Measurements from ENCODE around the gene CD300LB. TPM values are rescaled to one million over a fixed set of nuclear protein-coding genes. Genes with fewer than 3 reads are reported as not detected.
A peak's percentile ranks its signal among the peaks of the same experiment; 100 is the strongest.

CD300LB gene
- total RNA-seq, 1 experiment from 2014 or later, result not detected

DNA sequence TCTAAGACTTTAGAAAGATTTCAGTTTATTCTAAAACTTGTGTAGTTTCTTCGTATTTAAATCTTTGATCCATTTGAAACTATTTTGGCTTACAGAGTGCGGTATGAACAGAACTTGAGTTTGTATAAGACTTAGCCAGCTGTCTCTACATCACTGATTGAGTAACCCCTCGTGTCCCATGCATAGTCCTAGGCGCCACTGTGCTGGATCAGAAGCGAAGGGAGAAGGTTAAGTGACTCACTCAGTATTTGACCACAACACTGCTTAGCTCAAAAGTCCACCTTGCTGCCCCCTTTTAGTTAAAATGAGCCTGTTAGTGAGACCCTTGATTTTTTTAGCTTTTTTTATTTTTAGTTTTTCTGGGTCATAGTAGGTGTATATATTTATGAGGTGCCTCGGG lies 28.4 kb downstream of the CD300LB start:
- POLR2A ChIA-PET, result no interaction called here
- ATAC-seq (no peak), DNase-seq (ENCODE audit: low spot score) (no peak)
- Mint-ChIP-seq H3K4me1 (no peaks in the 10 kb centered on the region), H3K27ac (no peak overlapping the region), H3K36me3 (no peaks in the 10 kb centered on the region), H3K9me3 (no peaks in the 10 kb centered on the region), H3K4me3 (no peak overlapping the region), H3K27me3 (ENCODE audit: low read depth) (no peaks in the 10 kb centered on the region)
- CTCF ChIA-PET, result interaction anchor here (1.1 to 1.3 kb wide), 2 partner anchors 124 to 134 kb away, joined by 3 to 4 read pairs; no protein-coding TSS in a partner anchor
- TF ChIP-seq ZNF138 (CRISPR knock-in tag; conservative IDR thresholded peaks at IDR 0.05) (no peak), ZNF232 (CRISPR knock-in tag; IDR thresholded peaks at IDR 0.05) (no peak)
- TF ChIP-seq, protein P1, sequence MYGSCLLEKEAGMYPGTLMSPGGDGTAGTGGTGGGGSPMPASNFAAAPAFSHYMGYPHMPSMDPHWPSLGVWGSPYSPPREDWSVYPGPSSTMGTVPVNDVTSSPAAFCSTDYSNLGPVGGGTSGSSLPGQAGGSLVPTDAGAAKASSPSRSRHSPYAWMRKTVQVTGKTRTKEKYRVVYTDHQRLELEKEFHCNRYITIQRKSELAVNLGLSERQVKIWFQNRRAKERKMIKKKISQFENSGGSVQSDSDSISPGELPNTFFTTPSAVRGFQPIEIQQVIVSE (CRISPR knock-in tag; IDR thresholded peaks at IDR 0.05; ENCODE audit: borderline replicate concordance), result no peak
- TF ChIP-seq, protein P2, sequence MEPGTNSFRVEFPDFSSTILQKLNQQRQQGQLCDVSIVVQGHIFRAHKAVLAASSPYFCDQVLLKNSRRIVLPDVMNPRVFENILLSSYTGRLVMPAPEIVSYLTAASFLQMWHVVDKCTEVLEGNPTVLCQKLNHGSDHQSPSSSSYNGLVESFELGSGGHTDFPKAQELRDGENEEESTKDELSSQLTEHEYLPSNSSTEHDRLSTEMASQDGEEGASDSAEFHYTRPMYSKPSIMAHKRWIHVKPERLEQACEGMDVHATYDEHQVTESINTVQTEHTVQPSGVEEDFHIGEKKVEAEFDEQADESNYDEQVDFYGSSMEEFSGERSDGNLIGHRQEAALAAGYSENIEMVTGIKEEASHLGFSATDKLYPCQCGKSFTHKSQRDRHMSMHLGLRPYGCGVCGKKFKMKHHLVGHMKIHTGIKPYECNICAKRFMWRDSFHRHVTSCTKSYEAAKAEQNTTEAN (CRISPR knock-in tag; IDR thresholded peaks at IDR 0.05), result no peak

DNA sequence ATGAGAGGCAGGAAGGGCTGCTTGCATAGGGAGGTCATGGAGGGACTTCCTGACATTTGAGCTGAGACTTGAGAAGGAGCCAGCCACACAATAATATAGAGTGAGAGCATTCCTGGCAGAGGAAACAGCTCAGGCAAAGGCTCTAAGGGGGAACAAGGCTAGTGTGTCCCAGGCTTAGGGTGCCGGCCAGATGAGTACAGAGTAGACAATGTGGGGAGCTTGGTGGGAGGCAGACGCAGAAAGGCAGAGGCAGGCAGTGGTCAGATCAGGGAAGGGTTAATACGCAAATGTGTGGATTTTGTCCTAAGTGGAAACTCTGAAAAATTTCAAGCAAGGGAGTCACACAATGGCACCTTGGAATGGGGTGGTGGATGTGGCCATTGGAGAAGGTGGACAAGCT lies 31.3 kb downstream of the CD300LB start:
- ChIA-PET POLR2A (interaction anchor here (0.7 kb wide), 1 partner anchor 138 kb away, joined by 3 read pairs; no protein-coding TSS in a partner anchor), CTCF (interaction anchor here (2.6 kb wide), 1 partner anchor 131 kb away, joined by 13 read pairs; the partner anchor contains the start of gene GPR142)
- DNase-seq (ENCODE audit: low spot score), result no peak
- H3K27ac Mint-ChIP-seq, result no peak overlapping the region
- H3K4me3 Mint-ChIP-seq, result no peak overlapping the region
- no peaks in the 10 kb centered on the region; the same call in 1 of the 2 replicates for H3K27me3 Mint-ChIP-seq (ENCODE audit: low read depth)
- no peak for ATAC-seq
- TF ChIP-seq GTF2I (CRISPR knock-in tag; conservative IDR thresholded peaks at IDR 0.05), result 0 out of 2 replicates have a peak, but pooled peaks have one; percentile 34
- TF ChIP-seq, protein P3, sequence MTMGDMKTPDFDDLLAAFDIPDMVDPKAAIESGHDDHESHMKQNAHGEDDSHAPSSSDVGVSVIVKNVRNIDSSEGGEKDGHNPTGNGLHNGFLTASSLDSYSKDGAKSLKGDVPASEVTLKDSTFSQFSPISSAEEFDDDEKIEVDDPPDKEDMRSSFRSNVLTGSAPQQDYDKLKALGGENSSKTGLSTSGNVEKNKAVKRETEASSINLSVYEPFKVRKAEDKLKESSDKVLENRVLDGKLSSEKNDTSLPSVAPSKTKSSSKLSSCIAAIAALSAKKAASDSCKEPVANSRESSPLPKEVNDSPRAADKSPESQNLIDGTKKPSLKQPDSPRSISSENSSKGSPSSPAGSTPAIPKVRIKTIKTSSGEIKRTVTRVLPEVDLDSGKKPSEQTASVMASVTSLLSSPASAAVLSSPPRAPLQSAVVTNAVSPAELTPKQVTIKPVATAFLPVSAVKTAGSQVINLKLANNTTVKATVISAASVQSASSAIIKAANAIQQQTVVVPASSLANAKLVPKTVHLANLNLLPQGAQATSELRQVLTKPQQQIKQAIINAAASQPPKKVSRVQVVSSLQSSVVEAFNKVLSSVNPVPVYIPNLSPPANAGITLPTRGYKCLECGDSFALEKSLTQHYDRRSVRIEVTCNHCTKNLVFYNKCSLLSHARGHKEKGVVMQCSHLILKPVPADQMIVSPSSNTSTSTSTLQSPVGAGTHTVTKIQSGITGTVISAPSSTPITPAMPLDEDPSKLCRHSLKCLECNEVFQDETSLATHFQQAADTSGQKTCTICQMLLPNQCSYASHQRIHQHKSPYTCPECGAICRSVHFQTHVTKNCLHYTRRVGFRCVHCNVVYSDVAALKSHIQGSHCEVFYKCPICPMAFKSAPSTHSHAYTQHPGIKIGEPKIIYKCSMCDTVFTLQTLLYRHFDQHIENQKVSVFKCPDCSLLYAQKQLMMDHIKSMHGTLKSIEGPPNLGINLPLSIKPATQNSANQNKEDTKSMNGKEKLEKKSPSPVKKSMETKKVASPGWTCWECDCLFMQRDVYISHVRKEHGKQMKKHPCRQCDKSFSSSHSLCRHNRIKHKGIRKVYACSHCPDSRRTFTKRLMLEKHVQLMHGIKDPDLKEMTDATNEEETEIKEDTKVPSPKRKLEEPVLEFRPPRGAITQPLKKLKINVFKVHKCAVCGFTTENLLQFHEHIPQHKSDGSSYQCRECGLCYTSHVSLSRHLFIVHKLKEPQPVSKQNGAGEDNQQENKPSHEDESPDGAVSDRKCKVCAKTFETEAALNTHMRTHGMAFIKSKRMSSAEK (CRISPR knock-in tag; IDR thresholded peaks at IDR 0.05; ENCODE audit: borderline replicate concordance), result no peak
- H3K9me3 Mint-ChIP-seq, result no peaks in the 10 kb centered on the region
- no peaks in the 10 kb centered on the region for H3K36me3 Mint-ChIP-seq
- H3K4me1 Mint-ChIP-seq, result no peaks in the 10 kb centered on the region

DNA sequence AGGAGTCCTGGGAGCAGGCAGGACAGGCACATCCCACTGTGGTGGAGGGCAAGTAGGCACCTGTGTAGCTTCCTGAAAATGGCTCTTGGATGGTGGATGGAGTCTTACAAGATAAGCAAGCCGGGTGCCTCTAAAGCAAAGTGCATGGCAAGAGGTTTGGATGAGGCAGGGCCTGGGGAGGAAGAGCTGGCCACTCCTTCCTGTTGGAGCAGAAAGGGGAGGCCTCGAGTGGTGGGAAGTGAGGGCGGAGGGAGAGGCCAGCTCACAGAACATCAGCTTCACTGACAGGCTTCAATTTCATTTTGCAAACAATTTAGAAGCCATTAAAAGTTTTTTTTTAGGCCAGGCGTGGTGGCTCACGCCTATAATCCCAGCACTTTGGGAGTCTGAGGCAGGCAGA lies 33.8 kb downstream of the CD300LB start:
- Mint-ChIP-seq H3K4me1 (0 out of 2 replicates have a peak, but pooled peaks cover 3% of the 10 kb centered on the region), H3K36me3 (no peaks in the 10 kb centered on the region), H3K4me3 (no peak overlapping the region), H3K27me3 (ENCODE audit: low read depth) (no peaks in the 10 kb centered on the region; the same call in 1 of the 2 replicates), H3K27ac (peak overlapping the region; percentile 54; the same call in 1 of the 2 replicates), H3K9me3 (no peaks in the 10 kb centered on the region)
- ATAC-seq, result no peak
- POLR2A ChIA-PET, result interaction anchor here (0.5 to 0.7 kb wide), 2 partner anchors 48 to 58 kb away, joined by 4 read pairs; no protein-coding TSS in a partner anchor
- CTCF ChIA-PET, result interaction anchor here (0.8 to 3.7 kb wide), 6 partner anchors 31 to 129 kb away, joined by 3 to 26 read pairs (median 5); partner anchors contain the start of gene CD300A
- DNase-seq (ENCODE audit: low spot score), result no peak
- TF ChIP-seq, protein P4, sequence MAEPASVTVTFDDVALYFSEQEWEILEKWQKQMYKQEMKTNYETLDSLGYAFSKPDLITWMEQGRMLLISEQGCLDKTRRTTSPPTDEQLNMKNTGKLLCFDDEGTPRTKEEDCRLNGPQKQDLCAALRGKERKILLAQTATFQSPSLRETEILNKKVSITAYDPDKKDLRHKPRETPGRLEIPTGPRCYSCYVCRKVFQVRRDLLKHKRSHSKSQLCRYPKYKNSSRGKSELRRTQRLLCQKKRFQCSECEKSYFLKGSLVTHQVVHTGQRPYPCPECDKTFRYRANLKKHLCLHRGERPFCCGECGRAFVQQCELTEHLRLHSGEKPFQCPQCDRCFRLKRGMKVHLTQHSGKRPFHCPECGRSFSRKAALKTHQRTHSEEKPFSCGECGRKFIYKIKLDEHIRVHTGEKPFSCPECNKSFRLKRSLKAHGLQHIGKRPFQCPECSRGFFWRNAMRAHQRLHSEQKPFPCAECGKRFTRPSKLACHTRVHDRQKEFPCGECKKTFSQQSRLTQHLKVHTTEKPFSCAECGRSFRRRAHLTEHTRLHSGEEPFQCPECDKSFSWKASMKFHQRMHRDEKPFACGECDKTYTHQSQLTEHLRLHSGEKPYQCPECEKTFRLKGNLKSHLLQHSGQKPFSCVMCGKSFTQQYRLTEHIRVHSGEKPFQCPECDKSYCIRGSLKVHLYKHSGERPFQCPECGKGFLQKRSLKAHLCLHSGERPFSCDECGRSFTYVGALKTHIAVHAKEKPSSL (CRISPR knock-in tag; conservative IDR thresholded peaks at IDR 0.05), result no peak
- TF ChIP-seq, protein P5, sequence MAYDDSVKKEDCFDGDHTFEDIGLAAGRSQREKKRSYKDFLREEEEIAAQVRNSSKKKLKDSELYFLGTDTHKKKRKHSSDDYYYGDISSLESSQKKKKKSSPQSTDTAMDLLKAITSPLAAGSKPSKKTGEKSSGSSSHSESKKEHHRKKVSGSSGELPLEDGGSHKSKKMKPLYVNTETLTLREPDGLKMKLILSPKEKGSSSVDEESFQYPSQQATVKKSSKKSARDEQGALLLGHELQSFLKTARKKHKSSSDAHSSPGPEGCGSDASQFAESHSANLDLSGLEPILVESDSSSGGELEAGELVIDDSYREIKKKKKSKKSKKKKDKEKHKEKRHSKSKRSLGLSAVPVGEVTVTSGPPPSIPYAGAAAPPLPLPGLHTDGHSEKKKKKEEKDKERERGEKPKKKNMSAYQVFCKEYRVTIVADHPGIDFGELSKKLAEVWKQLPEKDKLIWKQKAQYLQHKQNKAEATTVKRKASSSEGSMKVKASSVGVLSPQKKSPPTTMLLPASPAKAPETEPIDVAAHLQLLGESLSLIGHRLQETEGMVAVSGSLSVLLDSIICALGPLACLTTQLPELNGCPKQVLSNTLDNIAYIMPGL (CRISPR knock-in tag; IDR thresholded peaks at IDR 0.05), result no peak
- TF ChIP-seq GRHL2 (CRISPR knock-in tag; IDR thresholded peaks at IDR 0.05; ENCODE audit: insufficient replicate concordance, severe bottlenecking) (no peak), TEAD4 (CRISPR knock-in tag; IDR thresholded peaks at IDR 0.05) (no peak)
- TF ChIP-seq, protein P1 (CRISPR knock-in tag; IDR thresholded peaks at IDR 0.05; ENCODE audit: borderline replicate concordance), result no peak
- TF ChIP-seq, protein P6, sequence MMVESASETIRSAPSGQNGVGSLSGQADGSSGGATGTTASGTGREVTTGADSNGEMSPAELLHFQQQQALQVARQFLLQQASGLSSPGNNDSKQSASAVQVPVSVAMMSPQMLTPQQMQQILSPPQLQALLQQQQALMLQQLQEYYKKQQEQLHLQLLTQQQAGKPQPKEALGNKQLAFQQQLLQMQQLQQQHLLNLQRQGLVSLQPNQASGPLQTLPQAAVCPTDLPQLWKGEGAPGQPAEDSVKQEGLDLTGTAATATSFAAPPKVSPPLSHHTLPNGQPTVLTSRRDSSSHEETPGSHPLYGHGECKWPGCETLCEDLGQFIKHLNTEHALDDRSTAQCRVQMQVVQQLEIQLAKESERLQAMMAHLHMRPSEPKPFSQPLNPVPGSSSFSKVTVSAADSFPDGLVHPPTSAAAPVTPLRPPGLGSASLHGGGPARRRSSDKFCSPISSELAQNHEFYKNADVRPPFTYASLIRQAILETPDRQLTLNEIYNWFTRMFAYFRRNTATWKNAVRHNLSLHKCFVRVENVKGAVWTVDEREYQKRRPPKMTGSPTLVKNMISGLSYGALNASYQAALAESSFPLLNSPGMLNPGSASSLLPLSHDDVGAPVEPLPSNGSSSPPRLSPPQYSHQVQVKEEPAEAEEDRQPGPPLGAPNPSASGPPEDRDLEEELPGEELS (CRISPR knock-in tag; IDR thresholded peaks at IDR 0.05), result no peak
- TF ChIP-seq, protein P3 (CRISPR knock-in tag; IDR thresholded peaks at IDR 0.05; ENCODE audit: borderline replicate concordance), result no peak
